Coronary artery (tissue), 2 donors: Measurements from ENCODE around the gene C1QL1.

ENCODE experiments used
- DNase-seq: peaks from one replicate; pipeline ENCODE4 v3.0.0-alpha.2; 2017; ENCODE audit warnings: low spot score
- H3K27ac ChIP-seq, 2 donors: fragments of 200-600 bp; sonication (generic); one replicate each; pipeline ENCODE4 v1.5.1; 2016 to 2019
- H3K4me3 ChIP-seq: fragments of 200-600 bp; sonication (generic); 2 replicates; pipeline ENCODE4 v1.5.1; 2016; ENCODE audit warnings: mild to moderate bottlenecking, moderate library complexity
- CTCF ChIP-seq: fragments of 200-600 bp; sonication (generic); IDR thresholded peaks from one replicate; pipeline ENCODE4 v1.5.1; 2019; ENCODE audit warnings: antibody characterized with exemption

The C1QL1 gene

DNA sequence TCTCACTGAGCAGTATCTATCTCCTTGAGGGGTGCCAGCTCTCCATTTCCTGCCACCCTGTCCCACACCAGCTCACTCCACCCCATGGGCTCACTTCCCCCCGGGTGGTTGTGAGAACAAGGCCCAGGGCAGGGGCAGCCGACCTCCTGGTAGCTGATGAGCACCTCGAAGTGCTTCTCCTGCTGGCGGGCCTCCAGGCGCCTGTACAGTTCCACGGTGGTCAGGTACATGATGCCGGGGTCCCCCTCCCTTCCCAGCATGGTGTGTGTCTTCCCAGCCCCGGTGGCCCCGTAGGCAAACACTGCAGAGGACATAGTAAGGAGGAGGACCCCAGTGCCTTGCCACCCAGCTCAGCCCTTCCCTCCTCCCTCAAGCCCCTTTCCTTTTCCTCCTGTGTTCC is 33.0 kb downstream of the C1QL1 start:
- peak; percentile 50 for DNase-seq
- H3K27ac ChIP-seq = no peak overlapping the region
- no peak overlapping the region for H3K4me3 ChIP-seq
- TF ChIP-seq CTCF = no peak

DNA sequence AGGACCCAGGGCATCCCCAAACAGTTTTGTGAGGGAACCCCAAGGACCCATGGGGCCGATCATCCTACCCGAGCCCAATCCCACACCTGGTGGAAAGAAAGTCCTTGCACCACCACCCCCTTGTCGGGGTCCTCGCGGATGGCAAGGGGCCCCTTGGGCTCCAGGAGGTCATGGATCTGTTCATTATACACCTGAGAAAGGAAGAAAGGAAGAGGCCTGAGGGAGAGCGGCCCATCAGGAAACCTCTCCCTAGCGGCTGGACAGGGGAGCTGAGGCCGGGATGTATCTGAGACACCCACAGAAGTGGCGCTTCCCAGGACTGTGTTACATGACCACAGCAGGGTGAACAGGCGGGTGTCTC is 33.4 kb downstream of the C1QL1 start:
- peak; percentile 62 for DNase-seq
- H3K4me3 ChIP-seq = no peak overlapping the region

DNA sequence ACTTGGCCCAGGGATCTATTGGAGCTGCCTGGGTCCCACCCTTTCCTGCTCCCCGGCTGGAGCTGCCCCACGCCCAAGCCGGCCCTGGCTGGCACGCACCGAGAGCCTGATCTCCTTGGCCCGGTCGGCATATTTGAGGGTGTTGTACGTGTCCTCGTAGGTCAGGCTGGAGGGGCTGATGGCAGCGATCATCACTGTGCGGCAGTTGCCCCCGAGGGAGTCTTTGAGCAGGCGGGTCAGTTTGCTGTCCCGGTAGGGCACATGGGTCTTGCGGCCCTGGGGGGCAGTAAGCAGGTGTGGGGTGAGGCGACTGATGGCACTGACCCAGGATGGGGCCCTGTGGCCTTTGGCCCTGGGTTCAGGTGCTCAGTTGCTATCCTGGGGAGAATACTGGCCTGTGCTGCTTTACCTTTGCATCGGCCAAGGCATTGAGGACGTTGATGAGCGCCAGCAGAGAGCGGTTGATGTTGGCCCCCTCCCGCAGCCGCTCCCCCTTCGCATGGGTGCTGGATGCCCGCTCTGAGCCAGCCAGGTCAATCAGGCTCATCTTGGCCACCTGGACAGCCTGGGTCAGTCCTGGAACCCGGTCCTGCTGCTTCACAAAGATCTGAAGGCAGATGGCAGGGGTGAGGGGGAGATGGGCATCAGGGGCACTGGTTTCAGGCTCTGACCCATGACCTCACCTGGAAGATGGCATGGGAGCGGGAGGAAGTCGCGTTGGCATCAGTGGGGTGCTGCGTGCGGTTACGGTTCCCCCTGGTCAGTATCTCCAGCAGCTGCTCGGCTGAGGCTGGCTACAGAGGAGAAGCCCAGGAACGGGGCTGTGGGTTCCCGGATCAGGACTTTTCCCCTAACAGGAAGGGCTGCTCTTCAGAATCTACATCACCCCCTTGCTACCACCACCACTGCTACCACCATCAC is 34.0 kb downstream of the C1QL1 start:
- no peak overlapping the region for H3K4me3 ChIP-seq
- peak; percentile 63 for DNase-seq
- TF ChIP-seq CTCF = no peak
- no peak overlapping the region for H3K27ac ChIP-seq

More for the DNA sequence above, 33.4 kb downstream of the C1QL1 start:
- no peak for TF ChIP-seq CTCF
- no peak overlapping the region for H3K27ac ChIP-seq

- H3K4me3 ChIP-seq = no peak overlapping the region
- DNase-seq = no peak
- H3K27ac ChIP-seq = no peak overlapping the region
- no peak for TF ChIP-seq CTCF
Measured at GRCh38 chr17:44932787-44933097, 35.4 kb downstream of the C1QL1 start.

DNA sequence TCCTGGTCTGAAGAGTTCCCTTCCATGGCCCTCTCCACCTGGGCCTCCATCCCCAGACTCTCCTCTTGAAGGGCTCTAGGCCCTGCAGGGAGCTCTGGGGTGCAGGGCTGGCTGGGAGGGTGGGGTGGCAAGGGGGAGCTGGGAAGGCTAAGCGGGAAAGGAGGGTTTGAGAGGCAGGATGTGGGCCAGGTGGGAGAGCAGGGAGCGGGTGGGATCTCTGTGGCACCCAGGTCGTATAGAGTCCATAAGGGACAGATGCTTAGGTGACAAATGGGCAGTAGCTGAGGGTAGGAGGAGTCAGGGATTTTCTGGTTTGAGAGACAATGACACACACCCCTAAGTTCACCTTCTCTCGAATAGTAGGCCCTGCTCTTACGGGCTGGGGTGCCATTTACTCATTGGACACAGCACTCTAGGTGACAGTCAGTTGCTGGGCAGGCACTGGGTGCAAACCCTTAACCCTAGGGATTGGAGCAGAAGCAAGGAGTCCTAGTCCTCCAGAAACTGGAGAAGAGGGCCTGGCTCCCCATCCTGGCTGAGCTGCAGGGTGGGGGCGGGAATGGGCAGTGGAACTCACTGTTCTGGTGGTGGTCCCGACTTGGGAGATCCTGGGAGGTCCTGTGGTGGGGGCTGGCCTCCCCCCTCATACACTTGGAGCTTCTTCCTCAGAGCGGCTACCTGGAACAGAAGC is 35.9 kb downstream of the C1QL1 start:
- Histone ChIP-seq H3K27ac (no peak overlapping the region), H3K4me3 (no peak overlapping the region)
- no peak for TF ChIP-seq CTCF
- DNase-seq = no peak

DNA sequence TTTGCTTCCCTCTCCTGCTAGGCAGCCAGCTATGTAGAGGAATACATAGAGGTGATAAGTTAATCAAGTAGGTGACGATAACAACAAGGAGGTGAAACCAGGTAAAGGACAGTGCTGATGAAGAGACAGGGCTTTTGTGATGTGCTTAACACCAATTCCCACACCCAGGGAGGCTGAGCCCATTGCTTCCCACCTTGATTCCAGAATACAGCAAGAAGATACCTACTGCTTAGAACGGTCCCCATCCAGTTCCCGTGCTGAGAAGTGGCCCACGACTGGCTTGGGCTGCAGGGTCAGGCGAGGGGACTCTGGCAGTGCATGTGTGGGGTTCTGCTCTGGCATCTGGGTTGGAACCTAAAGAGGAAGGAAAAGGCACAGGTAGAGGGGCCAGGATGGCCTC is 36.7 kb downstream of the C1QL1 start:
- Histone ChIP-seq H3K4me3 (no peak overlapping the region), H3K27ac (no peak overlapping the region)
- no peak for DNase-seq
- no peak for TF ChIP-seq CTCF

DNA sequence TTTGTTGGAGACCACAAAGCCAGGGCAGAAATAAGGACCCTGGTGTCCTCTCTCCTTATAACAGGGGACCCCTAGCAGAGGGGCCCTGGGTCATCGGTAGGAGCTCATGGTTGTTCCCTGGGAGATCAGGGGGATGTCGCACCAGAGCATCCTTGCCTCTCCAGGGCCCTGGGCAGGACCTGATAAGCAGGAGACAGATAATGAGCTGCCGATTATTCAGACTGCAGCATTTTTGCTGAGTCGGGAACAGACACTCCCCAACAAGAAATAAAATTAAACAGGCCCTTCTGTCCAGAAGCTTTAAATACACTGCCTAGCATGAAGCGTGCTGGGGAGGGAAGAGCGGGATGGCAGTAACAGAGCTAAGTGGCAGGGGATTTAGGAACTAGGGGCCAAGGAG is 37.4 kb downstream of the C1QL1 start:
- Histone ChIP-seq H3K4me3 (no peak overlapping the region), H3K27ac (no peak overlapping the region)
- no peak for DNase-seq
- TF ChIP-seq CTCF = no peak
